ENCODE measurements around the gene EPS8L3.
"Not testable (repeated sequence)": the region's sequence is repeated elsewhere in the genome, so short reads cannot be mapped to it uniquely, and the experiment has no call there.

The EPS8L3 gene

GRCh38 chr1:109803901-109804331 is 40.2 kb upstream of the EPS8L3 start:
- Histone ChIP-seq H3K36me3 (ENCODE audit: control insufficient read depth in 2 of 2, insufficient read depth in 2 of 2, low read length in 2 of 2) (no peaks in the 10 kb centered on the region), H3K4me3 (ENCODE audit: low read length in 2 of 2) (no peak overlapping the region), H3K27ac (ENCODE audit: low read depth in 2 of 2, low read length in 2 of 2) (no peak overlapping the region), H3K27me3 (ENCODE audit: control insufficient read depth in 2 of 2, insufficient read depth in 2 of 2, low read length in 2 of 2) (no peaks in the 10 kb centered on the region), H3K9ac (ENCODE audit: low read depth in 1 of 2, low read length in 2 of 2) (no peak overlapping the region), H3K4me1 (ENCODE audit: control insufficient read depth in 2 of 2, insufficient read depth in 2 of 2, low read length in 2 of 2) (peaks cover 2 to 11% of the 10 kb centered on the region in 2 donors), H3K9me3 (ENCODE audit: control insufficient read depth in 2 of 2, low read length in 2 of 2) (no peaks in the 10 kb centered on the region)

GRCh38 chr1:109802901-109803561 is 39.3 kb upstream of the EPS8L3 start:
- Histone ChIP-seq H3K4me3 (ENCODE audit: low read length in 2 of 2) (no peak overlapping the region), H3K27me3 (ENCODE audit: control insufficient read depth in 2 of 2, insufficient read depth in 2 of 2, low read length in 2 of 2) (no peaks in the 10 kb centered on the region), H3K9me3 (ENCODE audit: control insufficient read depth in 2 of 2, low read length in 2 of 2) (no peaks in the 10 kb centered on the region), H3K9ac (ENCODE audit: low read depth in 1 of 2, low read length in 2 of 2) (no peak overlapping the region), H3K4me1 (ENCODE audit: control insufficient read depth in 2 of 2, insufficient read depth in 2 of 2, low read length in 2 of 2) (peaks cover 2 to 11% of the 10 kb centered on the region in 2 donors), H3K36me3 (ENCODE audit: control insufficient read depth in 2 of 2, insufficient read depth in 2 of 2, low read length in 2 of 2) (no peaks in the 10 kb centered on the region), H3K27ac (ENCODE audit: low read depth in 2 of 2, low read length in 2 of 2) (peak overlapping the region; percentile 1 to 67)

GRCh38 chr1:109802136-109802900 is 38.6 kb upstream of the EPS8L3 start:
- no peak overlapping the region for H3K9ac ChIP-seq (ENCODE audit: low read depth in 1 of 2, low read length in 2 of 2)

GRCh38 chr1:109801791-109802135 is 38.0 kb upstream of the EPS8L3 start:
- peak overlapping the region in 1 of 2 donors; percentile 67 for H3K27ac ChIP-seq (ENCODE audit: low read depth in 2 of 2, low read length in 2 of 2)
- no peak overlapping the region for H3K9ac ChIP-seq (ENCODE audit: low read depth in 1 of 2, low read length in 2 of 2)
- H3K36me3 ChIP-seq (ENCODE audit: control insufficient read depth in 2 of 2, insufficient read depth in 2 of 2, low read length in 2 of 2): no peaks in the 10 kb centered on the region
- no peaks in the 10 kb centered on the region for H3K9me3 ChIP-seq (ENCODE audit: control insufficient read depth in 2 of 2, low read length in 2 of 2)
- no peaks in the 10 kb centered on the region for H3K27me3 ChIP-seq (ENCODE audit: control insufficient read depth in 2 of 2, insufficient read depth in 2 of 2, low read length in 2 of 2)
- H3K4me1 ChIP-seq (ENCODE audit: control insufficient read depth in 2 of 2, insufficient read depth in 2 of 2, low read length in 2 of 2): peaks cover 14 to 20% of the 10 kb centered on the region in 2 donors
- H3K4me3 ChIP-seq (ENCODE audit: low read length in 2 of 2): no peak overlapping the region

More at GRCh38 chr1:109802136-109802900, 38.6 kb upstream of the EPS8L3 start:
- no peaks in the 10 kb centered on the region for H3K27me3 ChIP-seq (ENCODE audit: control insufficient read depth in 2 of 2, insufficient read depth in 2 of 2, low read length in 2 of 2)
- H3K4me3 ChIP-seq (ENCODE audit: low read length in 2 of 2): no peak overlapping the region
- H3K36me3 ChIP-seq (ENCODE audit: control insufficient read depth in 2 of 2, insufficient read depth in 2 of 2, low read length in 2 of 2): no peaks in the 10 kb centered on the region
- peak overlapping the region; percentile 1 to 67 for H3K27ac ChIP-seq (ENCODE audit: low read depth in 2 of 2, low read length in 2 of 2)
- no peaks in the 10 kb centered on the region for H3K9me3 ChIP-seq (ENCODE audit: control insufficient read depth in 2 of 2, low read length in 2 of 2)
- peaks cover 8 to 16% of the 10 kb centered on the region in 2 donors for H3K4me1 ChIP-seq (ENCODE audit: control insufficient read depth in 2 of 2, insufficient read depth in 2 of 2, low read length in 2 of 2)

DNA sequence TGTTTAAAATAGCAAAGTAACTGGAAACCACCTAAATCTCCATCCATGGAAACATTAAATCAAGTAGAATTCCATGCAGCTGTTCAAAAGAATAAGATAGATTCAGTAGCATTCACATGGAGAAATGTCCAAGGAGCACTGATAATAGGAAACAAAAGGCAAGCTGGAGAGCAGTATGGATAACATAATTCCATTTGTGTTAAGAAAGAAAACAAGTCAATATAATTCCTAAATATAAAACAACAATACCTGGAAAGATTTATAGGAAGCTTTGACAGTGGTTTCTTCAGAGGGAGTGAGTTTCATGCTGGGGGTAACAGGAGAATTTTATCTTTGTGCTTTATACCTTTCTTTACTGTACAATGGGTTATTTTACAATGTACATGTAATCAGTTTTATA is 36.6 kb upstream of the EPS8L3 start:
- Histone ChIP-seq H3K4me1 (ENCODE audit: control insufficient read depth in 2 of 2, insufficient read depth in 2 of 2, low read length in 2 of 2) (peaks cover 18 to 20% of the 10 kb centered on the region in 2 donors), H3K36me3 (ENCODE audit: control insufficient read depth in 2 of 2, insufficient read depth in 2 of 2, low read length in 2 of 2) (no peaks in the 10 kb centered on the region), H3K4me3 (ENCODE audit: low read length in 2 of 2) (no peak overlapping the region), H3K27me3 (ENCODE audit: control insufficient read depth in 2 of 2, insufficient read depth in 2 of 2, low read length in 2 of 2) (no peaks in the 10 kb centered on the region), H3K9me3 (ENCODE audit: control insufficient read depth in 2 of 2, low read length in 2 of 2) (no peaks in the 10 kb centered on the region), H3K9ac (ENCODE audit: low read depth in 1 of 2, low read length in 2 of 2) (no peak overlapping the region), H3K27ac (ENCODE audit: low read depth in 2 of 2, low read length in 2 of 2) (no peak overlapping the region)

DNA sequence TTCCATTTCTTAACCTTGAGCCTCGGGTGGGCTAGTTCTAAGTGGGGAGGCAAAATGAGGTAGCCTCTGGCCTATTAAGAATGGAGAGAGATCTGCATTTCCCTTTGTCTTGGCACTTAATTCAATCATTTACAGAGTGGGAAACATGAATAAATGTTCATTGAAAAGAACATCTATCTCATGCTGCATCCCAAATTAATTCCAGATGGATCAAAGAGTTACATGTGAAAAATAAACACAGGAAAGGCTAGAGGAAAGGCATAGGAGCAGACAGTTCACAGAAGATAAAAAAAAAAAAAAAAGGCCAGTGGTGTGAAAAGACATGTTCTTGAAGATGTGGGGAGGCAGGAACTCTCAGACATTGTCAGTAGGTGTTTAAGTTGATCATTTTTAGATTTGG is 35.7 kb upstream of the EPS8L3 start:
- peaks cover 25 to 26% of the 10 kb centered on the region in 2 donors for H3K4me1 ChIP-seq (ENCODE audit: control insufficient read depth in 2 of 2, insufficient read depth in 2 of 2, low read length in 2 of 2)
- H3K36me3 ChIP-seq (ENCODE audit: control insufficient read depth in 2 of 2, insufficient read depth in 2 of 2, low read length in 2 of 2): no peaks in the 10 kb centered on the region
- H3K27me3 ChIP-seq (ENCODE audit: control insufficient read depth in 2 of 2, insufficient read depth in 2 of 2, low read length in 2 of 2): no peaks in the 10 kb centered on the region
- no peak overlapping the region for H3K4me3 ChIP-seq (ENCODE audit: low read length in 2 of 2)
- H3K9ac ChIP-seq (ENCODE audit: low read depth in 1 of 2, low read length in 2 of 2): no peak overlapping the region
- H3K9me3 ChIP-seq (ENCODE audit: control insufficient read depth in 2 of 2, low read length in 2 of 2): no peaks in the 10 kb centered on the region
- H3K27ac ChIP-seq (ENCODE audit: low read depth in 2 of 2, low read length in 2 of 2): no peak overlapping the region

GRCh38 chr1:109797303-109797595 is 33.5 kb upstream of the EPS8L3 start:
- Histone ChIP-seq H3K4me1 (ENCODE audit: control insufficient read depth in 2 of 2, insufficient read depth in 2 of 2, low read length in 2 of 2) (peaks cover 34 to 47% of the 10 kb centered on the region in 2 donors), H3K4me3 (ENCODE audit: low read length in 2 of 2) (peak overlapping the region in 1 of 2 donors; percentile 29), H3K27ac (ENCODE audit: low read depth in 2 of 2, low read length in 2 of 2) (peak overlapping the region; percentile 69 to 70), H3K9ac (ENCODE audit: low read depth in 1 of 2, low read length in 2 of 2) (peak overlapping the region; percentile 23 to 54)
- not testable (repeated sequence) for H3K9me3 ChIP-seq (ENCODE audit: control insufficient read depth in 2 of 2, low read length in 2 of 2); H3K36me3 ChIP-seq (ENCODE audit: control insufficient read depth in 2 of 2, insufficient read depth in 2 of 2, low read length in 2 of 2); H3K27me3 ChIP-seq (ENCODE audit: control insufficient read depth in 2 of 2, insufficient read depth in 2 of 2, low read length in 2 of 2)

DNA sequence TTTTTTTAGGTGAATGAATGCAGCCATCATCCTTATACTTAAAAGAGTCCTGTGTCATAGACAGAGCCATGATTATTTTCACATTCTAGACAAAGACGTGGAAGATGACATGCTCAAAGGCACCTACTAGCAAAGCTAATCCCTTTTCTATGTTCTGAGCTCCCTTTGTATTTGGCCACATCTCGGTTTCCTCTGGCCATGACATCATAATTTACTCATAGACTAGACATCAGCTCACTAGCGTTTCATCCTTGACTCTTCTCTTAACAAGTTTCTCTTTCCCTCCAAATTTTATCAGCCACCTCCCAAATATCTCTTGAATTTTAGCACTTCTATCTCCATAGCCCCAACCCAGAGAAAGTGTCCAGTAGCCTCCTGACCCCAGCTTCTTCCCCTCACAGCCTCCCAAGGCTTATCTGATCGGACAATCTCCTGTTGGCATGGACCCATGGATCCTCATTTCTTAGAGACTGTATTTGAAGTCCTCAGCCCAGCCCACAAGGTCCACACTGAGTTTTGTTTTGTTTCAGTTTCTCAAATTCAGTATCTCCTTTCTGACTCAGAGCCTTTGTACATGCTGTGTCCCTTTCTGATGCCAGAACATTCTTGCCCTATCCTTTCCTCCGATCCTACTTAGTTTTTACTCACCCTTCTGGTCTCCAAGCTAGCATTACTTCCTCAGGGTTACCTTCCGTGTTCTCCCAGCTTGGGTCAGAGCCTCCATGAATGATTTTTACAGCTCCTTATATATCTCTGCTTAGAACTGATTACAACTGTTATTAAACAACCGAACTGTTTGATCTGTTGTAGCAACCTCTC is 33.0 kb upstream of the EPS8L3 start:
- H3K36me3 ChIP-seq (ENCODE audit: control insufficient read depth in 2 of 2, insufficient read depth in 2 of 2, low read length in 2 of 2): no peaks in the 10 kb centered on the region
- peak overlapping the region; percentile 29 to 37 for H3K4me3 ChIP-seq (ENCODE audit: low read length in 2 of 2)
- peak overlapping the region; percentile 69 to 70 for H3K27ac ChIP-seq (ENCODE audit: low read depth in 2 of 2, low read length in 2 of 2)
- no peaks in the 10 kb centered on the region for H3K27me3 ChIP-seq (ENCODE audit: control insufficient read depth in 2 of 2, insufficient read depth in 2 of 2, low read length in 2 of 2)
- no peaks in the 10 kb centered on the region for H3K9me3 ChIP-seq (ENCODE audit: control insufficient read depth in 2 of 2, low read length in 2 of 2)
- peaks cover 38 to 51% of the 10 kb centered on the region in 2 donors for H3K4me1 ChIP-seq (ENCODE audit: control insufficient read depth in 2 of 2, insufficient read depth in 2 of 2, low read length in 2 of 2)
- H3K9ac ChIP-seq (ENCODE audit: low read depth in 1 of 2, low read length in 2 of 2): peak overlapping the region; percentile 23 to 54

GRCh38 chr1:109794319-109795132 is 30.8 kb upstream of the EPS8L3 start:
- Histone ChIP-seq H3K27ac (ENCODE audit: low read depth in 2 of 2, low read length in 2 of 2) (peak overlapping the region; percentile 70 to 80), H3K4me3 (ENCODE audit: low read length in 2 of 2) (no peak overlapping the region), H3K36me3 (ENCODE audit: control insufficient read depth in 2 of 2, insufficient read depth in 2 of 2, low read length in 2 of 2) (no peaks in the 10 kb centered on the region), H3K4me1 (ENCODE audit: control insufficient read depth in 2 of 2, insufficient read depth in 2 of 2, low read length in 2 of 2) (peaks cover 58 to 60% of the 10 kb centered on the region in 2 donors), H3K27me3 (ENCODE audit: control insufficient read depth in 2 of 2, insufficient read depth in 2 of 2, low read length in 2 of 2) (no peaks in the 10 kb centered on the region), H3K9me3 (ENCODE audit: control insufficient read depth in 2 of 2, low read length in 2 of 2) (no peaks in the 10 kb centered on the region), H3K9ac (ENCODE audit: low read depth in 1 of 2, low read length in 2 of 2) (peak overlapping the region in 1 of 2 donors; percentile 48)

Data from mucosa of rectum (tissue), 2 donors.